DOHH2 (cell line): ENCODE results near the gene HAGHL.

ENCODE experiments used
- CTCF ChIP-seq: fragments of 200-600 bp; sonication (generic); IDR thresholded peaks from one replicate; pipeline ENCODE4 v1.5.1; 2014; ENCODE audit warnings: antibody characterized with exemption, mild to moderate bottlenecking, low read depth, low read length; ENCODE audit not compliant: poor library complexity, severe bottlenecking
- EZH2phosphoT487 ChIP-seq: fragments of 200-600 bp; sonication (generic); IDR thresholded peaks from 2 replicates; pipeline ENCODE4 v1.6.1; 2017; ENCODE audit warnings: borderline replicate concordance, mild to moderate bottlenecking, antibody characterized with exemption, low read length, moderate library complexity, mixed read lengths

- TF ChIP-seq CTCF (no peak), EZH2phosphoT487 (no peak)
These were observed 8.5 kb upstream of the HAGHL start for GRCh38 chr16:718389-718788.
